Activated CD4-positive, CD25-positive, alpha-beta regulatory T cell treated with anti-CD3 and anti-CD28 coated beads, Interleukin-2, amount 50 U/mL, for 16 hours (primary cell): ENCODE data around the gene BNIPL.

Source experiments
- DNase-seq: peaks from one replicate; pipeline ENCODE4 v3.0.0-alpha.2; 2020; ENCODE audit warnings: low read depth, low spot score

Gene BNIPL

DNA sequence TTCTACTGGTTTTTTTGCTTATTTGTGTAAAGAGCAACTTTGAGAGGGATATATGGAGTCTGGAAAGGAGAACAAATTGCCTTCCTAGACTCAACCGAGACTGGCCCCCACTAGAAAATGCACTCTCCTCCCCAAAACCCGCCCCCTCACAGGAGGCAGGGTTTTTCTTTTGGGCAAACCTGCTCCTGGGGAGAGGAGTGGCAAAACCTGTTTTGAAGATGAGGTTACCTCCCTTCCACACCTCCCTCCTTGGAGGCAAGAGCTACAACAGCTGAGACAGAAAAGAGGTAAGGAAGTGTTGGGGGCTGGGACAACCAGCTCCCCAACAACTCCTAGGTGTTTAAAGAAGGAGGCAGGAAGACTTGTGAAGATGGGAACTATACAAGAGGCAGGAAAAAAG, at the start of gene BNIPL:
TSS of gene BNIPL (plus strand) at position 231 of the 400 bp plus-strand sequence. CDS start at position 371, 140 bp downstream.
- no peak for DNase-seq

DNA sequence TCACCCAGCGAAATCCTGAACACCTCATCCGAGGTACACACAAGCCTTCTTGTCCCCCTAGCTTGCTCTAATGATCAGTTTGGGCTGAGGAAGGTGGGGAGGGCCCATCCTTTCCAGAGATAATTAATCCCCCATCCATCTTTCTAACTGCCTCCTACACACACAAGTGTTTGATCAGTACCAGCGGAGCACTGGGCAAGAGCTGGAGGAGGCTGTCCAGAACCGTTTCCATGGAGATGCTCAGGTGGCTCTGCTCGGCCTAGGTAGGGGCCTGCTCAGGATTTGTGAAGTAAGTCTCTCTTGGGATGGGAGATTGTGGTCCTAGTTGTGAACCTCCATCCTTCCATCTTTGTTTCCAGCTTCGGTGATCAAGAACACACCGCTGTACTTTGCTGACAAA, 48.5 kb upstream of the BNIPL start:
- no peak for DNase-seq

- no peak for DNase-seq
Observed at GRCh38 chr1:150992626-150993025, 43.8 kb upstream of the BNIPL start.

GRCh38 chr1:150994248-150994647, 42.1 kb upstream of the BNIPL start:
- no peak for DNase-seq

GRCh38 chr1:150995460-150995859, 40.9 kb upstream of the BNIPL start:
- DNase-seq = no peak

DNA sequence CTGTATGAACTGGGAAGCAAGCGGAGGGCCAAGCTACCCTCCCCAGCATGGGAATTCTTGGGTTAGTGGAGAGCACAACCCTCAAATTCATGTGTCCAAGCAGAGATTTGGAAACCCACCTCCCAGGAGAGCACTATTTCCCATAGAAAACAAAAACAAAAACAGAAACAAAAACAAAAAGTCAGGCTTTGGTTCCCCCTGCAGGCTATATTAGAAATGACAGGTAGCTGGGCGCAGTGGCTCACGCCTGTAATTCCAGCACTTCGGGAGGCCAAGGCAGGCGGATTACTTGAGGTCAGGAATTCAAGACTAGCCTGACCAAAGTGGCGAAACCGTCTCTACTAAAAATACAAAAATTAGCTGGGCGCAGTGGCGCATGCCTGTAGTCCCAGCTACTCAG, 40.5 kb upstream of the BNIPL start:
- DNase-seq = no peak

DNA sequence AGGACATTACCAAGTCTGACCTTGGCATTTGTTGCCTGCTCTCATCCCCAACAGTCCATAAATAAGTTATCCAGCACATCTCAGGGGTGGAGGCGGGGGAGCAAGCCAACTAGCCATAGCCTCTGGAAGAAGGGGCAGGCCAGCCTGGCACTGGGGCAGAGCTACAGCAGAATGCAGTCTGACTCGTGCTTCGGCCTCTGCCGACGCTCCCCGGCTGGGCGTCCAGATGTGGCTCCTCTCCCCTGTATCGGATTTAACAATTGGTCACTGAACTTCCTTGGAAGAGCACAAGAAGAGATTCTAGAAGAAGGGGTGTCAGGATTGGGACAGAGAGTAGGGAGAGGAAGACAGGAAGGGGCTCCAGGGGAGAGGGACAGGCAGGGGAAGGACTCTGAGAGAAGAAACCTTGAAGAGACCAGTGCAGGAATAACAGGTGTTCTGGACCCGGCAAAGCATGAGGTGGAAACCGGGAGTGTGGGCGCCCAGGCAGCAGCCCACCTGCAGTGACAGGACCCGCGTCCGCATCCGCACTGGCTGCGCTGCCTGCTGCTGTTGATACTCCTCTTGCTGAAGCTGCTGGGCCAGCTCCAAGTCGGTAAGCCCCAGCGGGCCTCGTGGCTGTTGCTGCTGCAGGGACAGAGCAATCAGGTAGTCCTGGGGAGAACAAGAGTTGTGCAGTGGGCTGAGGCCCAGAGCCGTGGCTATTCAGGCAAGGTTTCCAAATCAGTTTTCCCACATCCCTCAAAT, 39.1 kb upstream of the BNIPL start:
- DNase-seq = no peak

GRCh38 chr1:150997949-150998348, 38.4 kb upstream of the BNIPL start:
- no peak for DNase-seq

DNA sequence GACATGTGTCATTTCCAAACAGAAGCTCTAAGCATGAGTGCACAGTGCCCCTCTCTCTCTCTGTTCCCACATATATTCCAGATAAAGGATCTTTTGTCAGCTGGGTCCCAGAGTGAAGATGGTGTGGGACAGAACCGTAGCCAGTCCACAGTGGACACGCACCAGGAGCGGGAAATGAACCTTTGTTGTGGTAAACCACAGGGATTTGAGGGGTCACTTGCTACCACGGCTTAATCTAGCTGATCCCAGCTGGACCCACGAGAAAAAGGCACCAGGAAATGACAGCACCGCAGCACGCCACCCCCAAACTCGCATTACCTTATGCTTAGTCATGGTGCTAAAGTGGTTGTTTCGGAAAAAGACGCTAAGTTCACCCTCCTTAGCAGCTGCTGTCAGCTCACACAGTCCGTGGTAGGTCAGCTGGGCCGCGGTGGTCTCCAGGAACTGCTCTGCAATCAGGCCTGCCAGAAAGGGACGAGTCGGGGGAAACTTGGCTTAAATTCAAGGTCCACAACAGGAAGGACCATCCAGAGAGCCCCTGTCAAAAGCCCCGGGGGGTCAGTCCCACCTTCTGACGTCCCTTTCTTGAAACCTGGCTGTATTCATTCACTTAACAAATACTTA, 37.2 kb upstream of the BNIPL start:
- no peak for DNase-seq

DNA sequence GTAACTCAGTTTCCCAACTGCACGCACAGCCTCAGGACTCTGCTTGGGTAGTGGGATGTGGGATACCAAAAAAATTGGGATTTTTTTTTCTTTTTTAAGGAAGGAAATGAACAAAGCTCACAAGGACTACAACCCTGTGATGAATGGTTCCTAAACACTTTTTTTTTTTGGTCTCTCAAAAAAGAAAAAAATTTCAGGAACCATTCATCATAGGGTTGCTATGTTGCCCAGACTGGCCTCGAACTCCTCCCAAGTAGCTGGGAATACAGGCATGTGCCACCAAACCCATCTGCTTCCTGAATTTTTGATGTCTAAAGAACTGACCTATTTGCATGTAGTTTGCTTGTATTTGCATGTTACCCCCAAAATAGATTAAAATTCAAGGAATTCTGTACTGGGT, 36.5 kb upstream of the BNIPL start:
- DNase-seq = no peak

DNA sequence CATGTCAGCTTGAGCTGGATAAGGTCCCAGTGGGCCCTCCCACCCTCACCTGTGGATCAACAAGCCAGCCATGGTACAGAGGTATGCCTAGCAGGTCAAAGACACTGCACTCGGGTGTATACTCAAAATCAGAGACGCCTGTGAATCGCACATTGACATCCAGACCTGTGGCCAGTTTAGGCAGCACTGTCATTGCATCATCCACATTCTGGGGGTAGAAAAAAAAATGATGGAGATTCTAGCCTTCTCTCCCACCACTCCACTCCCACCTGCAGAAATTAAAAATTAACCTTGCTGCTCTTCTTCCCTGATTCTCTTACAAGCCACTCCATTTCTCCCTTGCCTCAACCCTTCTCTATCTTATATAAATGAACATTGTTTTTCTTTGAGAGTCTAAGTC, 36.0 kb upstream of the BNIPL start:
- no peak for DNase-seq

- no peak for DNase-seq
Observed at GRCh38 chr1:151001602-151002001, 34.8 kb upstream of the BNIPL start.

GRCh38 chr1:151002051-151002450, 34.3 kb upstream of the BNIPL start:
- DNase-seq = no peak

DNA sequence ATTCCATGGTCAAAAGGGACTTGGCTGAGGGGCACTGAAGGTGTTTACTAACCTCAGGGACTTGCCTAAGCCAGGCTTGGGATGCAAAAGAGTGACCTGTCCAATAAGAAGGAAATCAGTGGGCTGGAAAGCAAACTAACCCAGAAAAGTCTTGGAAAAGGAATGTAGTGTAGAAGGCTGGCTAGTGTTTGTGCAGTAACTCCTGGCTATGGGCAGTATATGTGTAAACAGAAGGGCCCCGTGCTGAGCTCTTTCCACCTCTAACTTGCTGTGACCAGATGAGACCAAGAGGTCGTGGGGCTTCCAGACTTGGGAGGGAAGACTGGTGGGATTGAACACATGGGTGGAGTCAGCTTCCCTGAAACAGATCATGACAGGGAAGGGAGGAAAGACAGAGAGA, 33.8 kb upstream of the BNIPL start:
- no peak for DNase-seq

- no peak for DNase-seq
Observed at GRCh38 chr1:151003180-151003579, 33.2 kb upstream of the BNIPL start.

- no peak for DNase-seq
Observed at GRCh38 chr1:151005729-151006319, 30.6 kb upstream of the BNIPL start.

DNA sequence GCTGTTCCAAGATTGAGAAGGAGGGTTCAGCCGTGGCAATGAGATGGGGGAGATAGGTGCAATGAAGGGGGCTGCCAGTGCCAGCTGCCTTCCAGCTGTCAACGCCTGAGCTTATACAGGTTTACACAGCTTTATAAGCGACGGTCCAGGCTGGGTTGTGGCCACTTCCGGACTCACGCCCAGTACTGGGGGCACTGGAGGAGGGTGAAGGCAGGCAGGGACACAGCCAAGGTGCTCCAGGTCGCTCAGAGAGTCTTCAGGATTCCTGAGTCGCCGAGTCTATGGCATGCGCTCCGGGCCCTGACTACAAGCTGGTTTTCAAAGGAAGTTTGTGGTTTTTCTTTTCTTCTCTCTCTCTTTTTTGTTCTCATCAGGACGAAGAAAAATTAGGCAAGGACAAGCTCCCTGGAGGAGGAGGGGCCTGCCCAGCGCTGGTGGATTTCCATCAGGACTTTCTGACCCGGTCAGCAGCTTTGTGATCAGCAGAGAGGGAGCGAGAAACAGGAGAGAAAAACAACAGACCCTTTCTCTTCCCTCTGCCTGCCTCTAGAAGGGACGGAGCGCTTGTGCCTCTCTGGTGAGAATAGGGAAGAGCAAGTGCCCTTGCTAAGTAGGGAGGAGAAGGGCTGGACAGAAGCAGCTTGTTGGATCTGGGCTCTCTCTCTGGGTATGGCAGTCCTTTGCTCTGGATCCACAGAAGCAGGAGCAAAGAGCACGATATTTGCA, 29.9 kb upstream of the BNIPL start, which contains the start of gene MINDY1:
TSS of gene MINDY1 (minus strand) at position 576 of the 726 bp plus-strand sequence. CDS start 4,285 bp downstream, outside the sequence.
- no peak for DNase-seq

DNA sequence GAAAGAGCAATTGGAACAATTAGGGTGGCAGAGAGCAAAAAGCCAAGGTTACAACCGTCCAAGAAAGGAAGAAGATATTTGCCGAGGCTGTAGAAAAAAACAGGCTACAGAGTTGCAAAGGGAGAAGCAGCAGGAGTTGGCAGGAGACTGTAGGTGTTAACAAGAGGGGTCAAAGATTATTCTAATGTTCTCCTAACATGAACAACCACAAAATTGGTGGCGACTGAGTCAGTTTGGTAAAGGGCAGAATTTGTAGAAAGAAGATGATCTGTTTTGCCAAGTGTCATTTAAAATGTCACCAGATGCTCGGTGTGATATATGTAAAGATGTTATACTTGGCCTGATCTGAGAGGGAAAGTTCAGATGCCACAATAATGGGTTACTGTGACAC, 28.5 kb upstream of the BNIPL start:
- DNase-seq = no peak

DNA sequence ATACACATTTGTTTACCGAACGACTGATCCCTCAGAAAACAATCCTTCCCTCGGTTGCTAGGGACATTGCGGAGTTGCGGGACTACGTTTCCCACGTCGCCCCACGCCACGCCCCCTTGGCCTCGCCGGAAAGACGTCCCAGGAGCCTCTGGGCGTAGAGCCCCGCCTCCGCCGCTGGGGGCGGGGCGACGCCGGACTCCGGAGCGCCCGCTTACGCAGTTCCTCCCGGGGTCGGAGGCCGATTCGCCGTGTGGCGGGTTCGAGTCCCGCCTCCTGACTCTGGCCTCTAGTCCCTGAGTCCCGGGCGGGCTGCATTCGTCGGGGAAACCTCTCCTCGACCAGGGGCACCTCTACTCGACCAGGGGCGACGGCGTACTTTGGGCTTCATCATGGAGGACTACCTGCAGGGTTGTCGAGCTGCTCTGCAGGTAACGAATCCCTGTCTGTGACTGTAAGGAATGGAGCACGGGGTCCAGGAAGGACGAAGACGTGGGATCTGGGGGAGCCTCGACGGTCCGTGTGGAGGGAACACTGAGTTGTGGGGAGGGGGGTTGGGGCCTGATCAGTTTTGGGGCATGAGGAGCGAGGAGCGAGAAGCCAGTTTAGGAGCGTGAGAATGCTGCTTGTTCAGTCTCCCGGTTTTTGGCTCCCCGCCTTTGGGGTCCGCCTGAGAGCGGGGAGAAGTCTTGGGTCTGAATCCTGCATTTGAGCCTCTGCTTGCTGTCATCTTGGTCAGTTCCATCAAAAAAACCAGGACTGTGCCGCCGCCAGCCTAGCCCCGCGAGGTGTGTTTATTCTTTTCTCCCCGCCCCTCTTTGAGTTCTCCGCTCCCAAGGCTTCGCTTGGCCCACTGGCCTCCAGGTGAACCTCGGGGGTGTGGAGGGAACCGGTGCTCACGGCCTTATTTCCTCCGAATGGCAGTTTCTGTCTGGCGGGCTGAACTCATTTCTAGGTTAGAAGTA, 27.9 kb upstream of the BNIPL start, which contains the start of gene PRUNE1:
TSS of gene PRUNE1 (plus strand) at position 206 of the 962 bp plus-strand sequence. CDS start at position 390, 184 bp downstream.
- DNase-seq = peak; percentile 88

DNA sequence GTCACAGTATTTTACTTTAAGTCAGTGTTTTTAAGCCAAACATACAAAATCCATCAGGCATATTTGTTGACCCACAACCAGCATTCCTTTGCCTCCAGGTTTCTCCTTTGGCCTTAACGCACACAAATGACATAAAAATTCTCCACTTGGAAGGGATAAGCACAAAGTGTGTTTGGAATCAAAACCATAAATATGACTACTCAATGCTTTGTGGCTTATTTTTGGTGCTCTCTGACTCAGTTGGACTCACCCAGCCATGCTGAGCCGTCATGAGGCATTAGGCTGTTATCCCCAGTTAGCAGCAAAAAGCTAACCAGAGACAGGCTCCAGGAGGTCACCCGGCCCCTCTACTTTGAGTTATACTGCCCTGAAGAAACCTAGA, 27.2 kb upstream of the BNIPL start:
- no peak for DNase-seq
